GM19395 (cell line): ENCODE measurements around the gene FAM131A.

ENCODE experiments used
- ATAC-seq: cut with Tn5 transposase; IDR thresholded peaks from one replicate; pipeline ENCODE4 v1.9.1; 2021; ENCODE audit warnings: mild to moderate bottlenecking, moderate library complexity; ENCODE audit not compliant: unreplicated experiment

FAM131A gene

GRCh38 chr3:184315871-184316661, 21.3 kb upstream of the FAM131A start:
- ATAC-seq, result no peak

GRCh38 chr3:184316792-184317191, 20.6 kb upstream of the FAM131A start:
- no peak for ATAC-seq

- no peak for ATAC-seq
These were observed 20.2 kb upstream of the FAM131A start for GRCh38 chr3:184317201-184317600.

GRCh38 chr3:184320104-184320445, 17.3 kb upstream of the FAM131A start:
- ATAC-seq, result no peak

- ATAC-seq, result no peak
These were observed 15.7 kb upstream of the FAM131A start for GRCh38 chr3:184321666-184322065.

- ATAC-seq, result no peak
These were observed 14.5 kb upstream of the FAM131A start for GRCh38 chr3:184322731-184323487.

GRCh38 chr3:184323696-184324095, 13.7 kb upstream of the FAM131A start:
- no peak for ATAC-seq

- ATAC-seq, result no peak
These were observed 12.1 kb upstream of the FAM131A start for GRCh38 chr3:184325269-184325668.

GRCh38 chr3:184325715-184326369, 11.6 kb upstream of the FAM131A start:
- ATAC-seq, result no peak

GRCh38 chr3:184327171-184327570, 10.2 kb upstream of the FAM131A start:
- no peak for ATAC-seq

GRCh38 chr3:184328516-184328915, 8.9 kb upstream of the FAM131A start:
- no peak for ATAC-seq

- ATAC-seq, result no peak
These were observed 4.9 kb upstream of the FAM131A start for GRCh38 chr3:184332370-184333090.

GRCh38 chr3:184333190-184333589, 4.2 kb upstream of the FAM131A start:
- no peak for ATAC-seq

- ATAC-seq, result no peak
These were observed 3.7 kb upstream of the FAM131A start for GRCh38 chr3:184333700-184334099.

- ATAC-seq, result no peak
These were observed 2.8 kb upstream of the FAM131A start for GRCh38 chr3:184334470-184335158.

GRCh38 chr3:184335291-184335660, 2.1 kb upstream of the FAM131A start:
- ATAC-seq, result peak; percentile 3

- peak; percentile 63 for ATAC-seq
These were observed 1.5 kb upstream of the FAM131A start for GRCh38 chr3:184335661-184336546.

GRCh38 chr3:184336547-184337398, 627 bp upstream of the FAM131A start:
- ATAC-seq, result no peak

- no peak for ATAC-seq
These were observed 581 bp downstream of the FAM131A start for GRCh38 chr3:184337981-184338380.
